CD8-positive, alpha-beta memory T cell (primary cell): ENCODE data around the gene TRPM1. TPM values are rescaled to one million over a fixed set of nuclear protein-coding genes. Genes with fewer than 3 reads are reported as not detected.
A peak's percentile ranks its signal among the peaks of the same experiment; 100 is the strongest.

Experiments
- CTCF ChIA-PET: fragments of 350-600 bp; sonication (Branson Sonifier 250); formaldehyde crosslinking; loops from one replicate; lab custom pipeline; 2021; ENCODE audit warnings: antibody characterized with exemption; lab: Charles Lee
- POLR2A ChIA-PET: fragments of 350-600 bp; sonication (Branson Sonifier 250); formaldehyde crosslinking; loops from one replicate; lab custom pipeline; 2021; ENCODE audit warnings: antibody characterized with exemption; lab: Charles Lee
- DNase-seq, 5 donors: peaks; one replicate each; pipeline versions ENCODE4 v3.0.0 to v3.0.0-alpha.2; 2020 to 2022; ENCODE audit warnings: mixed read lengths in 1 of 5
- H3K27ac ChIP-seq: one replicate; pipeline ENCODE4 v1.7.0; 2013; ENCODE audit warnings: low read depth, mild to moderate bottlenecking, low read length, moderate library complexity
- H3K27me3 ChIP-seq: 2 replicates; pipeline ENCODE4 v1.7.0; 2013; ENCODE audit warnings: low read length, mild to moderate bottlenecking; ENCODE audit not compliant: insufficient read depth, poor library complexity, severe bottlenecking
- H3K36me3 ChIP-seq: 2 replicates; pipeline ENCODE4 v1.7.0; 2013; ENCODE audit warnings: mild to moderate bottlenecking, low read length, moderate library complexity; ENCODE audit not compliant: insufficient read depth
- H3K4me1 ChIP-seq: 2 replicates; pipeline ENCODE4 v1.7.0; 2013; ENCODE audit warnings: mild to moderate bottlenecking, low read length, moderate library complexity; ENCODE audit not compliant: insufficient read depth
- H3K4me3 ChIP-seq: 2 replicates; pipeline ENCODE4 v1.7.0; 2013; ENCODE audit warnings: mild to moderate bottlenecking, low read length
- H3K9me3 ChIP-seq: 2 replicates; pipeline ENCODE4 v1.7.0; 2013; ENCODE audit warnings: mild to moderate bottlenecking, low read length
- H3K27ac Mint-ChIP-seq, 8 donors: one replicate each; pipeline ENCODE4 v1.8.0; 2020 to 2021; ENCODE audit warnings: mixed read lengths in 8 of 8, mild to moderate bottlenecking in 6 of 8, inconsistent platforms in 3 of 8, moderate library complexity in 3 of 8
- H3K27me3 Mint-ChIP-seq, 2 donors: one replicate each; pipeline ENCODE4 v1.8.0; 2020 to 2021; ENCODE audit warnings: mixed read lengths in 2 of 2, mild to moderate bottlenecking in 1 of 2, moderate library complexity in 1 of 2
- H3K36me3 Mint-ChIP-seq, 3 donors: one replicate each; pipeline ENCODE4 v1.8.0; 2020 to 2021; ENCODE audit warnings: mixed read lengths in 3 of 3, inconsistent platforms in 1 of 3, mild to moderate bottlenecking in 1 of 3
- H3K4me1 Mint-ChIP-seq, 3 donors: one replicate each; pipeline ENCODE4 v1.8.0; 2020 to 2021; ENCODE audit warnings: mixed read lengths in 3 of 3, inconsistent platforms in 1 of 3, mild to moderate bottlenecking in 1 of 3
- H3K4me3 Mint-ChIP-seq, 7 donors: one replicate each; pipeline ENCODE4 v1.8.0; 2020 to 2021; ENCODE audit warnings: mixed read lengths in 7 of 7, mild to moderate bottlenecking in 6 of 7, moderate library complexity in 4 of 7, inconsistent platforms in 2 of 7
- H3K9me3 Mint-ChIP-seq, 5 donors: one replicate each; pipeline ENCODE4 v1.8.0; 2020 to 2022; ENCODE audit warnings: mixed read lengths in 5 of 5, mild to moderate bottlenecking in 3 of 5, moderate library complexity in 2 of 5, inconsistent platforms in 1 of 5
- polyA plus RNA-seq: library from polyadenylated mRNA; unstranded; fragments of 300-500 nt; fragmentation: Illumina TruSeq; gene quantifications from one replicate; pipeline ENCODE4 v1.2.3, GENCODE V29; 2021
- total RNA-seq, 2 experiments: library from RNA; stranded (reverse); gene quantifications; one replicate each; pipeline ENCODE4 v1.2.3, GENCODE V29; 2021

TRPM1 gene
- total and polyA plus RNA-seq, 3 experiments from 2014 or later: 0.03 TPM; not detected in 2

- POLR2A ChIA-PET: no interaction called here
- no peaks in the 10 kb centered on the region for H3K4me1 Mint-ChIP-seq
- CTCF ChIA-PET: no interaction called here
- H3K4me3 Mint-ChIP-seq: no peak overlapping the region
- H3K27ac ChIP-seq: no peak overlapping the region
- no peaks in the 10 kb centered on the region for H3K9me3 Mint-ChIP-seq
- no peak for DNase-seq
- H3K4me1 ChIP-seq: no peaks in the 10 kb centered on the region
- no peaks in the 10 kb centered on the region for H3K36me3 Mint-ChIP-seq
- no peak overlapping the region for H3K4me3 ChIP-seq
- no peaks in the 10 kb centered on the region for H3K36me3 ChIP-seq
- peaks cover 4 to 13% of the 10 kb centered on the region in 2 donors for H3K27me3 Mint-ChIP-seq
- no peak overlapping the region for H3K27ac Mint-ChIP-seq
- H3K27me3 ChIP-seq: no peaks in the 10 kb centered on the region
- no peaks in the 10 kb centered on the region for H3K9me3 ChIP-seq
Observed at GRCh38 chr15:31039961-31040360, 61.6 kb downstream of the TRPM1 start.

GRCh38 chr15:31037731-31038477 is 63.6 kb downstream of the TRPM1 start:
- Mint-ChIP-seq H3K4me1 (no peaks in the 10 kb centered on the region), H3K4me3 (no peak overlapping the region), H3K36me3 (no peaks in the 10 kb centered on the region), H3K9me3 (no peaks in the 10 kb centered on the region), H3K27ac (no peak overlapping the region), H3K27me3 (peaks cover 4 to 12% of the 10 kb centered on the region in 2 donors)
- no peaks in the 10 kb centered on the region for H3K27me3 ChIP-seq
- no peaks in the 10 kb centered on the region for H3K9me3 ChIP-seq
- ChIA-PET CTCF (no interaction called here), POLR2A (no interaction called here)
- no peak overlapping the region for H3K27ac ChIP-seq
- no peaks in the 10 kb centered on the region for H3K4me1 ChIP-seq
- no peak overlapping the region for H3K4me3 ChIP-seq
- no peaks in the 10 kb centered on the region for H3K36me3 ChIP-seq
- no peak for DNase-seq

- Histone ChIP-seq H3K9me3 (no peaks in the 10 kb centered on the region), H3K27me3 (no peaks in the 10 kb centered on the region), H3K27ac (no peak overlapping the region), H3K36me3 (no peaks in the 10 kb centered on the region), H3K4me3 (no peak overlapping the region), H3K4me1 (no peaks in the 10 kb centered on the region)
- Mint-ChIP-seq H3K4me3 (no peak overlapping the region), H3K9me3 (no peaks in the 10 kb centered on the region), H3K4me1 (no peaks in the 10 kb centered on the region), H3K27ac (peak overlapping the region in 1 of 8 donors; percentile 19), H3K36me3 (no peaks in the 10 kb centered on the region), H3K27me3 (peaks cover 4 to 7% of the 10 kb centered on the region in 2 donors)
- DNase-seq: no peak
- CTCF ChIA-PET: no interaction called here
- POLR2A ChIA-PET: no interaction called here
Observed at GRCh38 chr15:31036783-31037182, 64.7 kb downstream of the TRPM1 start.

- Mint-ChIP-seq H3K27ac (peak overlapping the region in 1 of 8 donors; percentile 26), H3K27me3 (peaks cover under 1 to 6% of the 10 kb centered on the region in 2 donors)
- CTCF ChIA-PET: no interaction called here
Observed at GRCh38 chr15:31035610-31036009, 65.9 kb downstream of the TRPM1 start.

GRCh38 chr15:31034152-31034551 is 67.4 kb downstream of the TRPM1 start:
- H3K27me3 ChIP-seq: no peaks in the 10 kb centered on the region
- no peaks in the 10 kb centered on the region for H3K9me3 Mint-ChIP-seq
- no peak overlapping the region for H3K27ac Mint-ChIP-seq
- no peaks in the 10 kb centered on the region for H3K36me3 ChIP-seq
- H3K4me3 ChIP-seq: no peak overlapping the region
- no peak overlapping the region for H3K4me3 Mint-ChIP-seq
- POLR2A ChIA-PET: no interaction called here
- no peaks in the 10 kb centered on the region for H3K9me3 ChIP-seq
- no peaks in the 10 kb centered on the region for H3K4me1 ChIP-seq
- no peaks in the 10 kb centered on the region for H3K36me3 Mint-ChIP-seq
- DNase-seq: no peak
- peaks cover 0 to 11% of the 10 kb centered on the region in 2 donors for H3K27me3 Mint-ChIP-seq
- CTCF ChIA-PET: no interaction called here
- H3K27ac ChIP-seq: no peak overlapping the region
- no peaks in the 10 kb centered on the region for H3K4me1 Mint-ChIP-seq

More at GRCh38 chr15:31035610-31036009, 65.9 kb downstream of the TRPM1 start:
- no peaks in the 10 kb centered on the region for H3K27me3 ChIP-seq
- H3K4me3 ChIP-seq: no peak overlapping the region
- no peaks in the 10 kb centered on the region for H3K4me1 ChIP-seq
- no peak overlapping the region for H3K4me3 Mint-ChIP-seq
- no peaks in the 10 kb centered on the region for H3K9me3 Mint-ChIP-seq
- no peak for DNase-seq
- no peaks in the 10 kb centered on the region for H3K36me3 ChIP-seq
- POLR2A ChIA-PET: no interaction called here
- H3K36me3 Mint-ChIP-seq: no peaks in the 10 kb centered on the region
- no peaks in the 10 kb centered on the region for H3K9me3 ChIP-seq
- H3K27ac ChIP-seq: no peak overlapping the region
- no peaks in the 10 kb centered on the region for H3K4me1 Mint-ChIP-seq

GRCh38 chr15:31032961-31033371 is 68.6 kb downstream of the TRPM1 start:
- Mint-ChIP-seq H3K4me1 (no peaks in the 10 kb centered on the region), H3K36me3 (no peaks in the 10 kb centered on the region), H3K4me3 (no peak overlapping the region), H3K9me3 (no peaks in the 10 kb centered on the region), H3K27ac (peak overlapping the region in 1 of 8 donors; percentile 6), H3K27me3 (peaks cover 0 to 18% of the 10 kb centered on the region in 2 donors)
- ChIA-PET POLR2A (no interaction called here), CTCF (no interaction called here)
- Histone ChIP-seq H3K36me3 (no peaks in the 10 kb centered on the region), H3K4me1 (no peaks in the 10 kb centered on the region), H3K27ac (no peak overlapping the region), H3K9me3 (no peaks in the 10 kb centered on the region), H3K27me3 (no peaks in the 10 kb centered on the region), H3K4me3 (no peak overlapping the region)
- DNase-seq: no peak

GRCh38 chr15:31031471-31032067 is 70.0 kb downstream of the TRPM1 start:
- no peak overlapping the region for H3K4me3 Mint-ChIP-seq
- H3K27me3 Mint-ChIP-seq: peaks cover 0 to 28% of the 10 kb centered on the region in 2 donors
- peak overlapping the region in 1 of 8 donors; percentile 11 for H3K27ac Mint-ChIP-seq
- no peak overlapping the region for H3K4me3 ChIP-seq
- no peaks in the 10 kb centered on the region for H3K36me3 ChIP-seq
- no peaks in the 10 kb centered on the region for H3K4me1 ChIP-seq
- no peaks in the 10 kb centered on the region for H3K27me3 ChIP-seq
- no peaks in the 10 kb centered on the region for H3K9me3 ChIP-seq
- no peak for DNase-seq
- H3K27ac ChIP-seq: no peak overlapping the region
- H3K4me1 Mint-ChIP-seq: no peaks in the 10 kb centered on the region
- POLR2A ChIA-PET: no interaction called here
- no peaks in the 10 kb centered on the region for H3K36me3 Mint-ChIP-seq
- no peaks in the 10 kb centered on the region for H3K9me3 Mint-ChIP-seq
- CTCF ChIA-PET: no interaction called here

GRCh38 chr15:31027910-31028578 is 73.5 kb downstream of the TRPM1 start:
- CTCF ChIA-PET: no interaction called here
- H3K4me1 Mint-ChIP-seq: no peaks in the 10 kb centered on the region

More at GRCh38 chr15:31027910-31028578, 73.5 kb downstream of the TRPM1 start:
- no peak overlapping the region for H3K27ac Mint-ChIP-seq
- Histone ChIP-seq H3K4me3 (no peak overlapping the region), H3K27ac (no peak overlapping the region), H3K27me3 (no peaks in the 10 kb centered on the region), H3K36me3 (no peaks in the 10 kb centered on the region), H3K4me1 (no peaks in the 10 kb centered on the region), H3K9me3 (no peaks in the 10 kb centered on the region)
- no peak for DNase-seq
- H3K27me3 Mint-ChIP-seq: peaks cover 6 to 42% of the 10 kb centered on the region in 2 donors
- no peaks in the 10 kb centered on the region for H3K9me3 Mint-ChIP-seq
- no peaks in the 10 kb centered on the region for H3K36me3 Mint-ChIP-seq
- no peak overlapping the region for H3K4me3 Mint-ChIP-seq
- POLR2A ChIA-PET: no interaction called here
